DLD1 (cell line): ENCODE data around the gene DUS1L.

Source experiments
- in situ Hi-C: cut with HindIII; loops from 2 replicates; pipeline ENCODE4 v1.10.0; 2017; ENCODE audit warnings: low sequenced_read_pairs

Gene DUS1L

DNA sequence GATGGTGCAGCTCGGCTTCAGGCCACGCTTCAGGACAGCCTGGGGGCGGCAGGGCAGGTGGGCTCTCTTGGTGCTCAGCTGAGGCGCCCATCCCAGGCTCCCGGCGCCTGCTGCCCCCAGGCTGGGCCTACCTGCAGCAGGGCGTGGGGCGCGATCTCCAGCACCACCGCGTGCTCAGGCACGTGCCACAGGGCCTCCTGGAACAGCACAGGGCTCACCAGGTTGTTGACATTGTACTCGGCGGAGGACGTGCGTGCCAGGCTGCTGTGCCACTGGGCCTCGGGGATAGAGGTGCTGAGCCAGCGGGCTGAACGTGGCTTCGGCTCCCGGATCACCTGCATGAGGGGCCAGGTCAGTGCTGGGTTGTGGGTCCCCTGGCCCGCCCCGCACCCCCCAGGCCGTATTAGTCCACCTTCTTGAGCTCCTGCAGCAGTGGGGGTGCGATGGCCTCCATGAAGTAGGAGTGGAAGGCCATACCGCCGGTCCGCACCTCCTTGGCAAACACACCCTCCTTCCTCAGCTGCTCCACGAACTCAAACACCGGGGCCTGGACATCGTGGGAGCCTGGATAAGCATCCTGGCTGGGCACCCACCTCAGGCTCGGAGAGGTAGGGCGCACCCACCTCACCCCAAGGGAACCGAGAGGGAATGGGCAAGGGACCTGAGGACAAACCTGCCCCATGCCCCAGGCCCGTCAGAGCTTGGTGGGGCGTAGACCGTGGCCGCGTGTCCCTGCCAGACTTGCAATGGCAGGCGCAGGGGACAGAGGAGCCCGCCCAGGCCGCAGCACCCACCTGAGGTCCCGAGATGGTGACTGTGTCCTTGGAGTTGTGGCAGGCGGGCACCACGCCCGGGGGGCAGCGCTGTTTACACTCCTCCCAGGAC is 23.5 kb upstream of the DUS1L start:
- in situ Hi-C loops, result no loop called here

DNA sequence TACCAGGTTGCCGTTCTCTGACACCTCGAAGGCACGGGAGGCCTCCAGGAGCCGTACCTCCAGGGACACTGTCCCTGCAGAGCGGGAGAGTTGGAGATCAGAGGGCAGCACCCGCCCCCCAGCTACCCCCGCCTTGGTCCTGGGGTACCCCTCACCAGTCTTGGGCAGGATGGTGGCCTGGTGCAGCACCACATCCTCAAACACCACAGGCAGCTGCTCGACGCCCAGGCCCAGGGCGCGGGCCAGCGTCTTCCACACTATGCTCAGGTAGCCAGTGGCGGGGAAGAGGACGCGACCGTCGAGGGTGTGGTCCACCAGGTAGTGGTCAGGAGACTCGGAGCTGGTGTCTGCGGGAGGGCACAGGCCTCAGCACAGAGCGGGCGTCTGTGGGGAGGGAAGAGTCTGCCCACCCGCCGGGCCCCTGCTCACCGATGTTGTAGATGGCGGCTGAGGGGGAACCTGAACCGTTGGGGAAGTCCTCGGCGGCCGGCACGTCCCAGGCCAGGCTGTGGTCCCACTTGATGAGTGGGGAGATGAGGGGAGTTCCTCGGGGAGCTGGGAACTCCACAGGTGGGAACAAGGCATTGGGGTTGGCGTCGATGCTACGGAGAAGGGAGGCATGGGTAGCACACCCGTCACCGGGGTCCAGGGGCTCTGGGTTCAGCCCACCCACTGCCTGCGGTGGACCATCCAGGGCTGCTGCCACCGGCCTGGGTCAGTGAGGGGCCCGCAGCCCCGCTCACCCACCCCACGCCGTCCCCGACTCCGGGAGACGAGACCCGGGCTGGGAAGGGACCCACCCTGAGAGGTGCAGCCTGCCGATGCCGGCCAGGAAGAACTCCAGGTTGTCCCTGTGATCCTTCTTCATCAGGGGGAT is 22.6 kb upstream of the DUS1L start:
- in situ Hi-C loops, result no loop called here

- in situ Hi-C loops, result no loop called here
Measured at GRCh38 chr17:82086941-82087906, 21.6 kb upstream of the DUS1L start.

DNA sequence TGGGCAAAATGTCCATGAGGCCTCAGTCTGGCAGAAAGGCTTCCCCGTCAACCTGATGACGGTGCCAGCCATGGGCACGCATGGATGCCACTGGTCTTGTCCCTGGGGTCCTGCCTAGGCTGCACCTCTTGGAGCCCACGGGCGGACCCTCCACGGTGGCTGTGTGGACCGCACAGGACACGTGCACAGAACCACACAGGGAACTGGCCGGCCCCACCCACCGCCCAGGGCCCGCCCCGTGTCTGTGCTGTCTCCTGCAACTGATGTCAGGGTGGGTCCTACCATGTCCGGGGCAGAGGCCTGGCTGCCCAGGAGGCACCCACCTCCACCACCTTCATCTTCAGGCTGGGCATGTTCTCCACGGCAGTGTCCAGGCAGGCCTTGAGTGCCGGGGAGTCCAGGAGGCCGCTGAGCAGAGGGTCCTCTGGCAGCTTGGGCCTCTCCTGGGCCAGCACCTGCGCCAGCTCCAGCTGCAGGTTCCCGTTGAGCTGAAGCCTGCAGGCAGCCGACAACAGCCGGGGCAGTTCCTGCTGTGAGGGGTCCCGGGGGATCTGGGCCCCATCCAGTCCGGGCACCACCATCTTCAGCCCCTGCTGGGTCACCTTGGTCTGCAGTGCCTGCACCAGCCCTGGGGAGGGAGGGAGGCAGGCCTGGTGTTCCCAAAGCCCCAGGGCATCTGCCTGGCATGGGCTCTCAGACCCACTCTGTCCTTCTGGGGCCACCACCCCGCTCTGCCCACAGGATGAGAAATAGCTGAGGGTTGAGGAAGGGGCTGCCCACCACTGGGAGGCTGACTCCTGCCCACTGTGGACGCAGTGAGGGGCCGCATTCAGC is 20.5 kb upstream of the DUS1L start:
- in situ Hi-C loops, result no loop called here

DNA sequence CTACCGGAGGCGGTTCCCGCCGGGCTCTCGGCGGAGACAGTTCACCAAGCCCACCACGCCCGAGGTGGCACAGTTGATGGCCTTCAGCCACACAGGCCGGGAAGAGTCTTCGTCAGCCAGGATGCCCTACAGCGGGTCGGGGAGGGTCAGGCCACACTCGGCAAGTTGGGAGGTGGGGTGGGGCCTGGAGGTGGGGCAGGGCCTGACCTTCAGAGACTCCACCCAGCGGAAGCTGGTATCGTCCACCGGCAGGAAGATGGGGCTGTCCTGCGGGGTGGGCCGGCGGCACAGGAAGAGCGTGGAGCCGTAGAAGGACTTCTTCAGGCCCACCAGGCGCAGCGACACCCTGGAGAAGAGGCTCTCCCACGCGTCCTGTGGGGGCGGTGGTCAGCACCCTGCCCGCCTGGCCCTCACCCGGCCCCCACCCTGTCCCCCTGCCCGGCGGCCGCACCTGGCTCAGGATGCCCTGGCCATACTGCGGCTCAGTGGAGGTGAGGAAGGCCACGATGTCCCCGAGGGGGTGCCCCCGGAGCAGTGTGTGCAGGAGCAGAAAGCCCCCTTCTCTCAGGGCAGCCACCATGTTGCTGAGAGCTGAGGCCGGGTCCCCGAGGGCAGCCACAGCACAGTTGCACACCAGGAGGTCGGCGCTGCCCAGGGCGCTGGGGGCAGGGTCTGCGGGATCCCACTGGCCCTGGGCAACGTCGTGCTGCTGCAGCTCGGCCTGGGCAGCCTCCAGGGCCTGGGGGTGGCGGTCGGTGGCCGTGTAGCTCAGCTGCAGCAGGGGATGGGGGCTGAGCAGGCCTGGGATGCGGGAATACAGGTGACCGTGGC is 19.6 kb upstream of the DUS1L start:
- in situ Hi-C loops, result no loop called here

GRCh38 chr17:82084373-82085030 is 18.9 kb upstream of the DUS1L start:
- in situ Hi-C loops, result no loop called here

GRCh38 chr17:82083533-82084359 is 18.1 kb upstream of the DUS1L start:
- in situ Hi-C loops, result no loop called here

- in situ Hi-C loops, result no loop called here
Measured at GRCh38 chr17:82083009-82083408, 17.4 kb upstream of the DUS1L start.

GRCh38 chr17:82082456-82082855 is 16.9 kb upstream of the DUS1L start:
- in situ Hi-C loops, result no loop called here

DNA sequence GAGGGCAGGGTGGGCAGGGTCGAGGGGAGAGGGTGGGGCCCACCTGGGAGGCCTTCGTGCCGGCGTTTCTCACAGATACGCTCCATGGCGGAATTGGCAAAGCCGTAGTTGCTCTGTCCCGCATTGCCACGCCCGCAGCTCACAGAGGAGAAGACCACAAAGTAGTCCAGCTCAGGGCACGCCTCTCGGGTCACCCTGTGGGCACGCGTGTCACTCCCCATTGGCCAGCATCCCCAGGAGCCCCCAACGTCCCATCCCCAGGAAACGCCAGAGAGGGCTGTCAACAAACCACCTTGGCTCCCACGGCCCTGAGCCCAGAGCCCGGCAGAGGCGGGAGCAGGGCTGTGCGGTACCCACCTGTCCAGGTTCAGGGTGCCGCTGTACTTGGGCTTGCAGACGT is 16.4 kb upstream of the DUS1L start:
- in situ Hi-C loops, result no loop called here

DNA sequence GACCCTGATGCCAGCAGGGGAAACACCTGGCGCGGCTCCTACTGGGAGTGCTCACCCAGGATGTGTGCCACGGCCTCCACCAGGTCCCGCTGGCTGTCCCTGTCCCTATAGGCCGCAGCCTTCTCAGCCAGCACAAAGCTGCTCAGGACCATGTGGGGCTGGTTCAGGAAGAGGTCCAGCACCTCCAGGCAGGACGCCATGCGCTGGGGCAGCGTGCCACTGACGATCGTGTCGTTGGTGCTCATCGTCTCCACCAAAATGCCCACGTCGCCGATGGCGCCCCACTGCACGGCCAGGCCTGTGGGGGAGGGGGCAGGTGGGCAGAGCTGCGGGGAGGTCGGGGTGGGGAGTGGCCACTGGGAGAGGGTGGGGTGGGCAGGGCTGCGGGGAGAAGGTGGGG is 15.9 kb upstream of the DUS1L start:
- in situ Hi-C loops, result no loop called here

DNA sequence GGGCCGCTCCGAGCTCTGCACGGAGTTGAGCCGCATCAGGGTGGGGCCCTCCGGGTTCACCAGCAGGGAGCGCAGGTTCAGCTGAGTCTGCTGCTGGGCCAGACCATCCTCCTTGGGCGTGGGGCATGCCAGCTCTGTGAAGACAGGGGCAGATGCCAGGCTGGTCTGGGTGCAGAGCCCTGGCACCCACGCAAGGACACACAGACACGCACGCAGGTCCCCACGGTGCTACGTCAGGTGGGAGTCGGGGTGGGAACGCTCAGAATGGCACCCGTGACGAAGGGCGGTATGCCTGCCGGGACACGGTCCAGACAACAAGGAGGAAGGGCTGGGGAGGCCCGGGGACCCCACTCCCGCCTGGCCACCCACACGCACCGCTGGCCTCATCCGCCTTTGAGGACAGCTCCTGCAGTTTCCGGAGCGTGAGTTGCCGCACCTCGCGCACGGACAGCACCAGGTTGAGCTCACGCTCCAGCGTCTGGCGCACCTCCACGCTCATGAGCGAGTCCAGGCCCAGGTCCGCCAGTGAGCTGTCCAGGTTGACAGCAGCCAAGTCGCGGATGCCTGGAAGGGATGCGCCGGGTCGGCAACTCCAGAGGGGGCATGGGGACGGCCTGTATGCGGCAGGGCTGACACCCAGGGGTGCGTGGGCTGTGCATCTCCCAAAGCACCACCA is 15.3 kb upstream of the DUS1L start:
- in situ Hi-C loops, result no loop called here

DNA sequence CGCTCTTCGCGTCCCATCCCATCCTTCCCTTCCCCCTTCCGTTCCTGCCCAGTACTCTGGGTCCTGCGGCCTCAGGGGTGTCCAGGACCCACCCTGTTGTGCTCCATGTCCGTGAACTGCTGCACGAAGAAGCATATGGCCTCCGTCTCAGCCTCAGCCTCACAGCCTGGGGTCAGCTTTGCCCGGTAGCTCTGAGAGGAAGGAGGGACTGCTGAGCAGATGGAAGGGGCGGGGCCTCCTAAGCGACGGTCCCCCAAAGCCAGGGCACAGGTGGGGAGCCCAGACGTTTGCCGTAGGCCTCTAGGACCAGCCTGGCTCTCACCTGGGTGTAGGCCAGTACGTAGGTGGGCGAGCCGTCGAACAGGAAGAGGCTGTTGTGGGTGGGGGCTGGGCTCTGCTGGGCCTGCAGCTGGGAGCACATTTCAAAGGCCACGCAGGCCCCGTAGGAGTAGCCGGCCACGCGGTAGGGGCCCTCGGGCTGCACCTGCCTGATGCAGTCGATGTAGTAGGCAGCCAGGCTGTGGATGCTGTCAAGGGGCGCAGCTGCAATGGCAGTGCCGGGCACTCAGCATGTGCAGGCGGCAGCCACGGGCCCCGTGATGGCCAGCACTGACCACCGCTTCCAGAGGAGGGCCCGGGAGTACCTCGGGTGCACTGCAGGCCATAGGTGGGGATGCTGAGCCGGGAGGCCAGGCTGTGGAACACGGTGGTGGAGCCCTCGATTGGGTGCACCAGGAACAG is 14.6 kb upstream of the DUS1L start:
- in situ Hi-C loops, result no loop called here

DNA sequence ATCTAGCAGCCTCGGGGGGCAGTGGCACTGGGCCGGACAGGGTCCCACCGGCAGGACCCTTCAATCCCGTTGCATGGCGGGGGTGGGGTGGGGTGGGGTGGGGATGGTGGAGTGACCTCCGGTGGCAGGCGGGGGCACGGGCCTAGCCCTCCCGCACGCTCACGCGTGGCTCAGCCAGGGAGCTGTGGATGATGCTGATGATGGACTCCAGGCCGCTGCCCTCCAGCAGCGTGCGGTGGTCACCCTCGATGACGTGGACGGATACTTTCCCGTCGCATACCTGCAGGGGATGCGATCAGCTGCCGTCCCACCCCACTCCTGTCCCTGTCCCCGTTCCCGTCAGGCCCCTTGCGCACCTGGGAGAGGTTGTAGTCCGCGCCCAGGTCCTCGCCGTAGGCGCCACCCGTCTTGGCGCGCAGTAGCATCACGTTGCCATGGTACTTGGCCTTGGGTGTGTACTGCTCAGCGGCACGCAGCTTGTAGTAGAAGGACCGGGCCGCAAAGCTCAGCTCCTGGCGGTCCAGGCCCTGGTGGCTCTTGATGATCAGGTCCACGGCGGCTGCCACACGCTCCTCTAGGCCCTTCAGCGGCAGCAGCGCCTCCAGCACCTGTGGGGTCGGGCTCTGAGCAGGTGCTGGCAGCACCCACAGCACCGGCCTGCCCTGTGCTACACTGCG is 13.5 kb upstream of the DUS1L start:
- in situ Hi-C loops, result no loop called here

- in situ Hi-C loops, result no loop called here
Measured at GRCh38 chr17:82078433-82078832, 12.8 kb upstream of the DUS1L start.
